Pancreas (tissue), 10 donors: Measurements from ENCODE around the gene IFT81. TPM values are rescaled to one million over a fixed set of nuclear protein-coding genes. Genes with fewer than 3 reads are reported as not detected.
A peak's percentile ranks its signal among the peaks of the same experiment; 100 is the strongest.

Source experiments
- ATAC-seq, 4 donors: fragments of 200-7000 bp; cut with Tn5 transposase; one replicate each; pipeline versions ENCODE4 v1.8.0 to v1.9.1; 2020; ENCODE audit warnings: mild to moderate bottlenecking in 4 of 4, moderate library complexity in 4 of 4
- DNase-seq, 6 donors: peaks; one replicate each; pipeline ENCODE4 v3.0.0-alpha.2; 2020
- FAIRE-seq: peaks from 2 replicates; lab custom pipeline; 2012; peaks lifted over from hg19 to GRCh38; lab: Jason Lieb, UNC
- H3K27ac ChIP-seq, 4 donors: fragments of 200-600 bp; sonication (generic); 1 replicate in 3 of 4; 2 replicates in 1 of 4; pipeline versions ENCODE4 v1.5.0 to v1.8.0; 2020
- H3K27me3 ChIP-seq, 4 donors: fragments of 200-600 bp; one replicate each; pipeline ENCODE4 v1.8.0; 2021
- H3K36me3 ChIP-seq, 3 donors: fragments of 200-600 bp; sonication (generic) in 1 of 3; one replicate each; pipeline versions ENCODE4 v1.5.0 to v1.8.0; 2020 to 2021
- H3K4me1 ChIP-seq, 3 donors: fragments of 200-600 bp; one replicate each; pipeline ENCODE4 v1.8.0; 2021
- H3K4me3 ChIP-seq, 4 donors: fragments of 200-600 bp; sonication (generic) in 2 of 4; one replicate each; pipeline versions ENCODE4 v1.5.0 to v1.8.0; 2020 to 2021
- H3K9me3 ChIP-seq, 4 donors: fragments of 200-600 bp; one replicate each; pipeline ENCODE4 v1.8.0; 2021
- CTCF ChIP-seq, 4 donors: fragments of 200-600 bp; sonication (generic) in 3 of 4; IDR thresholded peaks; one replicate each; pipeline versions ENCODE4 v1.5.0 to v1.8.0; 2021; ENCODE audit warnings: antibody characterized with exemption in 4 of 4
- WGBS, 2 donors: extraction: QIAGEN DNeasy Blood & Tissue Kit; methylation state at CpG; one replicate each; pipeline ENCODE4 v1.1.7; 2013; 5-methylcytosine and 5-hydroxymethylcytosine counted together
- intact Hi-C, 3 donors: fragments of 100-400 bp; cut with DNase I; formaldehyde crosslinking; loops; one replicate each; pipeline versions ENCODE4 v1.11.1 to v1.14.2; 2022
- polyA plus RNA-seq, 2 donors: library from polyadenylated mRNA; stranded (reverse); fragments of 200-250 nt; gene quantifications; one replicate each; pipeline ENCODE4 v1.2.3, GENCODE V29; 2013
- total RNA-seq, 6 donors: library from RNA; stranded (reverse); fragmentation: NEBNext Ultra II Directional in 4 of 6; extraction: Animal tissue kit (Norgen Biotek cat#: 25700) in 4 of 6; gene quantifications; one replicate each; pipeline versions ENCODE4 v1.2.1 to v1.2.4, GENCODE V29; 2021 to 2023
- donor health status: healthy with polysubstance abuse.
- donor health status: DM: no; HTN: no; CAD: no; lungs with moderate emphysema.
- donor health status: DM: no; HTN: no; CAD: no.
- donor health status: control.
- donor health status: control.
- donor health status: Bipolar disorder and iron deficiency.
- donor health status: DM: yes; HTN: yes; CAD: no.
- donor health status: DM: no; HTN: no; CAD: no.
- donor health status: DM: no; HTN: no; CAD: no.
- donor health status: DM: yes; HTN: yes; CAD: no.

The IFT81 gene
- total and polyA plus RNA-seq, 8 donors: 2.1 to 7.2 (median 3.4) TPM

GRCh38 chr12:110175201-110175600 is 51.0 kb downstream of the IFT81 start:
- TF ChIP-seq CTCF (IDR thresholded peaks at IDR 0.05): no peak
- peaks cover 0 to under 1% (median 0%) of the 10 kb centered on the region in 3 donors for H3K4me1 ChIP-seq
- no peak for FAIRE-seq
- H3K4me3 ChIP-seq: no peak overlapping the region
- no peak for ATAC-seq
- WGBS, 2 donors: 81 to 83% methylated on average over 4 of the region's 4 CpGs
- no peaks in the 10 kb centered on the region for H3K9me3 ChIP-seq
- no peaks in the 10 kb centered on the region for H3K36me3 ChIP-seq
- intact Hi-C loops: no loop called here
- no peak for DNase-seq
- no peak overlapping the region for H3K27ac ChIP-seq
- no peaks in the 10 kb centered on the region for H3K27me3 ChIP-seq

GRCh38 chr12:110176745-110177144 is 52.6 kb downstream of the IFT81 start:
- no peak overlapping the region for H3K4me3 ChIP-seq
- no peak for TF ChIP-seq CTCF (IDR thresholded peaks at IDR 0.05)
- H3K36me3 ChIP-seq: no peaks in the 10 kb centered on the region
- no peaks in the 10 kb centered on the region for H3K9me3 ChIP-seq
- FAIRE-seq (peak; percentile 5), ATAC-seq (no peak), DNase-seq (no peak)
- 94 to 98% methylated on average over 1 of the region's 1 CpG for WGBS, 2 donors
- no peaks in the 10 kb centered on the region for H3K27me3 ChIP-seq
- peaks cover 0 to 5% (median 0%) of the 10 kb centered on the region in 3 donors for H3K4me1 ChIP-seq
- intact Hi-C loops: no loop called here
- no peak overlapping the region for H3K27ac ChIP-seq

GRCh38 chr12:110179291-110179690 is 55.1 kb downstream of the IFT81 start:
- FAIRE-seq (no peak), DNase-seq (no peak), ATAC-seq (no peak)
- H3K27ac ChIP-seq: no peak overlapping the region
- H3K4me1 ChIP-seq: peaks cover 0 to 5% (median 0%) of the 10 kb centered on the region in 3 donors
- 92 to 94% methylated on average over 3 of the region's 3 CpGs for WGBS, 2 donors
- H3K9me3 ChIP-seq: no peaks in the 10 kb centered on the region
- H3K4me3 ChIP-seq: no peak overlapping the region
- H3K36me3 ChIP-seq: no peaks in the 10 kb centered on the region
- no peak for TF ChIP-seq CTCF (IDR thresholded peaks at IDR 0.05)
- no peaks in the 10 kb centered on the region for H3K27me3 ChIP-seq
- intact Hi-C loops: no loop called here

GRCh38 chr12:110180591-110181005 is 56.4 kb downstream of the IFT81 start:
- Histone ChIP-seq H3K9me3 (no peaks in the 10 kb centered on the region), H3K27me3 (no peaks in the 10 kb centered on the region), H3K36me3 (no peaks in the 10 kb centered on the region), H3K4me1 (peaks cover 0 to 5% (median 0%) of the 10 kb centered on the region in 3 donors), H3K27ac (no peak overlapping the region), H3K4me3 (no peak overlapping the region)
- intact Hi-C loops: no loop called here
- DNase-seq (no peak), FAIRE-seq (peak; percentile 69), ATAC-seq (peak in 1 of 4 donors; percentile 22)
- no peak for TF ChIP-seq CTCF (IDR thresholded peaks at IDR 0.05)
- WGBS, 2 donors: 48 to 53% methylated on average over 1 of the region's 1 CpG

- no peaks in the 10 kb centered on the region for H3K36me3 ChIP-seq
- H3K27ac ChIP-seq: no peak overlapping the region
- no peak for TF ChIP-seq CTCF (IDR thresholded peaks at IDR 0.05)
- intact Hi-C loops: no loop called here
- H3K4me1 ChIP-seq: peaks cover 0 to 5% (median 0%) of the 10 kb centered on the region in 3 donors
- WGBS, 2 donors: 96 to 98% methylated on average over 1 of the region's 1 CpG
- no peak for FAIRE-seq
- no peaks in the 10 kb centered on the region for H3K27me3 ChIP-seq
- no peak for ATAC-seq
- DNase-seq: no peak
- H3K9me3 ChIP-seq: peaks cover 0 to 4% (median 0%) of the 10 kb centered on the region in 4 donors
- no peak overlapping the region for H3K4me3 ChIP-seq
Observed at GRCh38 chr12:110182281-110182680, 58.1 kb downstream of the IFT81 start.
